Immature natural killer cell (primary cell): ENCODE data around the gene TRIM26. TPM values are rescaled to one million over a fixed set of nuclear protein-coding genes. Genes with fewer than 3 reads are reported as not detected.
"Not testable (repeated sequence)": the region's sequence is repeated elsewhere in the genome, so short reads cannot be mapped to it uniquely, and the experiment has no call there.

Source experiments
- DNase-seq, 3 donors: peaks; one replicate each; pipeline ENCODE4 v3.0.0; 2022; ENCODE audit warnings: mixed read lengths in 1 of 3
- H3K27ac Mint-ChIP-seq, 6 donors: one replicate each; pipeline ENCODE4 v1.8.0; 2020; ENCODE audit warnings: mixed read lengths in 6 of 6, mild to moderate bottlenecking in 5 of 6, inconsistent platforms in 4 of 6, moderate library complexity in 3 of 6
- H3K27me3 Mint-ChIP-seq, 3 donors: one replicate each; pipeline ENCODE4 v1.8.0; 2020 to 2021; ENCODE audit warnings: low read depth in 3 of 3, mild to moderate bottlenecking in 3 of 3, mixed read lengths in 3 of 3, moderate library complexity in 3 of 3, inconsistent platforms in 1 of 3
- H3K36me3 Mint-ChIP-seq, 3 donors: one replicate each; pipeline ENCODE4 v1.8.0; 2020; ENCODE audit warnings: mixed read lengths in 3 of 3, inconsistent platforms in 2 of 3, mild to moderate bottlenecking in 2 of 3
- H3K4me1 Mint-ChIP-seq, 2 donors: one replicate each; pipeline ENCODE4 v1.8.0; 2020; ENCODE audit warnings: inconsistent platforms in 2 of 2, mild to moderate bottlenecking in 2 of 2, mixed read lengths in 2 of 2, moderate library complexity in 1 of 2
- H3K4me3 Mint-ChIP-seq, 5 donors: one replicate each; pipeline ENCODE4 v1.8.0; 2020; ENCODE audit warnings: mild to moderate bottlenecking in 5 of 5, mixed read lengths in 5 of 5, inconsistent platforms in 3 of 5, moderate library complexity in 3 of 5
- H3K9me3 Mint-ChIP-seq, 6 donors: one replicate each; pipeline ENCODE4 v1.8.0; 2020; ENCODE audit warnings: mild to moderate bottlenecking in 6 of 6, mixed read lengths in 6 of 6, inconsistent platforms in 4 of 6, moderate library complexity in 3 of 6
- polyA plus RNA-seq, 3 donors: library from polyadenylated mRNA; unstranded; fragments of 300-500 nt; fragmentation: Illumina TruSeq; gene quantifications; one replicate each; pipeline ENCODE4 v1.2.3, GENCODE V29; 2021

The TRIM26 gene
- polyA plus RNA-seq, 3 donors from 2014 or later: 11.6 to 65.0 (median 22.7) TPM

DNA sequence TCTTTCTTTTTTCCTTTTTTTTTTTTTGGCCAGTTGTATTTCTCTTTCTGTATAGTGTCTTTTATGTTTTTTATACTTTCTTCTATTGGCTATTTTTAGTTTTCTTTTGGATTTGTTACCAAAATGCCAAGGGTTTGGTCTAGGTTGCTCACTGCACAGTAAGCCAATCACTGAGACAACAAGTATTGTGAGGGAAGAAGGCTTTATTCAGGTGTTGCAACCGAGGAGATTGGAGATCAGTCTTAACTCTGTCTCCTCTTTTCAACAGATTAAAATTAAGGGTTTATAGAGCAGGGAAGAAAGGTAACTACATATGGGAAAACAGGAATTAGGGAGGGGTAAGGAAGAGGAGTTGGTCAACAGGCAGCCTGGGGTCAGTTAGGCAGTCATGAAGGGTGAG, 10.1 kb upstream of the TRIM26 start:
- peaks cover 18 to 19% of the 10 kb centered on the region in 2 donors for H3K4me1 Mint-ChIP-seq
- H3K27me3 Mint-ChIP-seq: peaks cover 0 to 5% (median 2%) of the 10 kb centered on the region in 3 donors
- no peak for DNase-seq
- H3K36me3 Mint-ChIP-seq: peaks cover 7 to 17% (median 8%) of the 10 kb centered on the region in 3 donors
- no peak overlapping the region for H3K4me3 Mint-ChIP-seq
- peaks cover 8 to 19% (median 13%) of the 10 kb centered on the region in 6 donors for H3K9me3 Mint-ChIP-seq
- no peak overlapping the region for H3K27ac Mint-ChIP-seq

- H3K27me3 Mint-ChIP-seq, DNase-seq, H3K27ac Mint-ChIP-seq, H3K4me1 Mint-ChIP-seq, H3K4me3 Mint-ChIP-seq: not testable (repeated sequence)
- H3K36me3 Mint-ChIP-seq: peaks cover 7 to 17% (median 8%) of the 10 kb centered on the region in 3 donors
- H3K9me3 Mint-ChIP-seq: peaks cover 8 to 19% (median 13%) of the 10 kb centered on the region in 6 donors
Measured at GRCh38 chr6:30221956-30222355, 8.8 kb upstream of the TRIM26 start.

- not testable (repeated sequence) for H3K27ac Mint-ChIP-seq, H3K27me3 Mint-ChIP-seq
Measured at GRCh38 chr6:30221395-30221794, 8.2 kb upstream of the TRIM26 start.

GRCh38 chr6:30219244-30219643, 6.0 kb upstream of the TRIM26 start:
- Mint-ChIP-seq H3K36me3 (peaks cover 7 to 10% (median 8%) of the 10 kb centered on the region in 3 donors), H3K27ac (no peak overlapping the region), H3K4me1 (peaks cover 19 to 22% of the 10 kb centered on the region in 2 donors), H3K4me3 (no peak overlapping the region), H3K27me3 (peaks cover 0 to 3% (median 2%) of the 10 kb centered on the region in 3 donors), H3K9me3 (peaks cover 8 to 14% (median 11%) of the 10 kb centered on the region in 6 donors)
- peak; percentile 26 to 54 (median 45) for DNase-seq

More at GRCh38 chr6:30221395-30221794, 8.2 kb upstream of the TRIM26 start:
- not testable (repeated sequence) for DNase-seq, H3K4me1 Mint-ChIP-seq, H3K4me3 Mint-ChIP-seq
- Mint-ChIP-seq H3K36me3 (peaks cover 7 to 17% (median 8%) of the 10 kb centered on the region in 3 donors), H3K9me3 (peaks cover 8 to 19% (median 13%) of the 10 kb centered on the region in 6 donors)

DNA sequence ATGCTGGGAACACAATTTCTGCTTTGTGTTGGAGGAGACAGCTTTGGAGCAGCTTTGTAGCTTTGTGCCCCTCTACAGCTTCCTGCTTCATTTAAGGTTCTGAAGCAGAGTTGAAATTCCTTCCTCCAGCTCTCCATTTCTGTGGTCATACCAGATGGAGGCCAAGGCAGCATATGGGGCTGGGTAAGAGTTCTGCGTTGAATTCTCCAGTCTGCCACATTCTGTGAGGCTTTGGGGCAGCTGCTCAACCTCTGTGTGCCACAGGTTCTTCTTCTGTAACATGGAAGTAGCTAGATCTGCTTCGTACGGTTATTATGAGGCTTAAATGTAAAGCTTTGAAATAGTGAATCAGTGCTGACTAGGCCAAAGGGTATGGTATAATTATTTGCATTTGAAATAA, 2.9 kb upstream of the TRIM26 start:
- Mint-ChIP-seq H3K36me3 (peaks cover 0 to 3% (median 0%) of the 10 kb centered on the region in 3 donors), H3K4me1 (peaks cover 43 to 52% of the 10 kb centered on the region in 2 donors), H3K27ac (peak overlapping the region in 3 of 6 donors; percentile 69 to 80 (median 70)), H3K9me3 (no peaks in the 10 kb centered on the region), H3K27me3 (peaks cover 9 to 19% (median 14%) of the 10 kb centered on the region in 3 donors), H3K4me3 (peak overlapping the region in 2 of 5 donors; percentile 6 to 8)
- DNase-seq: no peak

DNA sequence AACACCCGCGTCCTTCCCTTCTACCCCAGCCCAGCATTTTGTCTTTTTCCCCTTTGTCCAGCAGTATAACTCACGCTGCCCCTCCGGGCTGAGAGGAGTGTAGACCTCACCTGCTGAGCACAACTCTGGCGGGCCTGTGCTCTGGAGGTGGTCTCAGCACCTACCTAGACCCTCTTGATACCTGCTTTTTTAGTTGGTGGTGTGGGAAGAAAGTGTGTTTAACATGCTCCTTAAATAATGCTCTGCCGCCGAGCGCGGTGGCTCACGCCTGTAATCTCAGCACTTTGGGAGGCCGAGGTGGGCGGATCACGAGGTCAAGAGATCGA, 1.4 kb upstream of the TRIM26 start:
- no peaks in the 10 kb centered on the region for H3K9me3 Mint-ChIP-seq
- peaks cover 9 to 19% (median 14%) of the 10 kb centered on the region in 3 donors for H3K27me3 Mint-ChIP-seq
- H3K4me1 Mint-ChIP-seq: peaks cover 54 to 64% of the 10 kb centered on the region in 2 donors
- H3K27ac Mint-ChIP-seq: peak overlapping the region; percentile 94 to 100 (median 100)
- peaks cover 0 to 4% (median 0%) of the 10 kb centered on the region in 3 donors for H3K36me3 Mint-ChIP-seq
- no peak for DNase-seq
- peak overlapping the region; percentile 97 to 99 (median 99) for H3K4me3 Mint-ChIP-seq

DNA sequence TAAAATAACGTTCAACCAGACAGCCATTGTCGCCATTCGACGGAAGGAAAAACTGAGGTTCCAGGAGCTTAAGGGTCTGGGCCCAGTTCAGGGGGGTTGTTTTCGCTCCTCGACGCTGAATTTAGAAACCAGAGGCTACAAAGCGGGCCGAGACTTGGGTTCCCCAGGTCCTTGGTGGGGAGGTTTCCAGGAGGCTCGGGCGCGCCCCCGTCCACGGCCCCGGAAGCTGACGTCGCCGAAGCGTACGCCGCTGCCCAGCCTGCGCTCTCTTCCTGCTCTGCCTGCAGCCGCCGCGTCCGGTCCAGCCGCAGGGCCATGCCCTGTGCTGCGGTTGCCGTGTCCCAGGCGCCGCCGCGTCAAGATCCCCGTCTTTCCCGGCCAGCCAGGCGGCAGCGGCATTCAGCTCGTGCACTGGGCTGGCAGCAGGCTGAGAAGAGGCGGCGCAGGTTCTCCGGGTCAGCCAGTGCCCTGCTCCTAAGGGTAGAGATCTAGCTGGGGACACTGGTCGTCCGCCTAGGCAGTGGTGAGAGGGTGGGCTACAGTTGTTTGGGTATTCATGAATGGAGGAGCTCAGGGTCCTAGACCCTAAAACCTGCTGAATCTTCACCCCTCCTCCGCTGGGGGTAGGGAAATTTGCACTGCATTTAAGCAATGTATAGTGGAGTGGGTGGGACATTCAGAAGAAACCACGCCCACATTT, 901 bp upstream of the TRIM26 start:
- H3K4me1 Mint-ChIP-seq: peaks cover 54 to 62% of the 10 kb centered on the region in 2 donors
- peak overlapping the region; percentile 97 to 99 (median 99) for H3K4me3 Mint-ChIP-seq
- peak overlapping the region; percentile 94 to 100 (median 100) for H3K27ac Mint-ChIP-seq
- peaks cover 9 to 19% (median 14%) of the 10 kb centered on the region in 3 donors for H3K27me3 Mint-ChIP-seq
- DNase-seq: peak; percentile 82 to 84 (median 84)
- peaks cover 0 to 4% (median 0%) of the 10 kb centered on the region in 3 donors for H3K36me3 Mint-ChIP-seq
- no peaks in the 10 kb centered on the region for H3K9me3 Mint-ChIP-seq

DNA sequence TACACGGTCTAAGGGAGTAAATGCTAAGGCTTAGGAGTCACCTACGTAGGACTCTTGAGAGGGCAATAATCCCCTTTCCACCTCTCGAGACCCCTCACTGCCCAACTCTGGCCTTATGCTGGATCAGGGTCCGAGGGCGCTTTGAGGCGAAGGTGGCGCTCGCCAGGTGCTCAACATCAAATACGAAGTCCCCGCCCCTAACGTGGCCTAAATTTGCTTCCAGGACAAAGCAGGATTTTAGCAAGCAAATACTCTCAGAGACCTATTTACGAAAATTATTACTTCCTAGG, 406 bp upstream of the TRIM26 start:
- H3K36me3 Mint-ChIP-seq: peaks cover 0 to 4% (median 0%) of the 10 kb centered on the region in 3 donors
- H3K4me1 Mint-ChIP-seq: peaks cover 57 to 65% of the 10 kb centered on the region in 2 donors
- no peak for DNase-seq
- H3K9me3 Mint-ChIP-seq: no peaks in the 10 kb centered on the region
- H3K4me3 Mint-ChIP-seq: peak overlapping the region; percentile 97 to 99 (median 99)
- H3K27ac Mint-ChIP-seq: peak overlapping the region; percentile 94 to 100 (median 100)
- H3K27me3 Mint-ChIP-seq: peaks cover 9 to 19% (median 14%) of the 10 kb centered on the region in 3 donors

DNA sequence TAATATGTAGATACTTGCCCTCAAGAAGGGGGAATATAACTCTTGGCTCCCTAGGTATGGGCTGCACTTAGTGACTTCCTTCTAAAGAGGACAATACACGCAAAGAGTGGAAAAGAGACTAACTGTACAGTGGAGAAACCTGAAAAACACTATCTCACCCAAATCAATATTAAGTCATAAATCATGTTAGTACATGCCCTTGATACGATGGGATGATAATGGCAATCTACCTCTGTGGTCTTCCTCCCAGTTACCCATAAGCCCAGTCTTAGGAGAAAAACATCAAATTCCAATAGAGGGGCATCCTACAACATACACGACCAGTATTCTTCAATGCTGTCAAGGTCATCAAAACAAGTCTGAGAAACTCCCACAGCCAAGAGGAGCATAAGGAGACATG, 1.3 kb downstream of the TRIM26 start:
- H3K27ac Mint-ChIP-seq: peak overlapping the region; percentile 94 to 100 (median 100)
- peaks cover 0 to 4% (median 0%) of the 10 kb centered on the region in 3 donors for H3K36me3 Mint-ChIP-seq
- H3K9me3 Mint-ChIP-seq: no peaks in the 10 kb centered on the region
- H3K4me1 Mint-ChIP-seq: peaks cover 73 to 82% of the 10 kb centered on the region in 2 donors
- peaks cover 9 to 22% (median 14%) of the 10 kb centered on the region in 3 donors for H3K27me3 Mint-ChIP-seq
- H3K4me3 Mint-ChIP-seq: peak overlapping the region; percentile 97 to 99 (median 99)
- no peak for DNase-seq

GRCh38 chr6:30211306-30211705, 1.9 kb downstream of the TRIM26 start:
- H3K4me3 Mint-ChIP-seq: peak overlapping the region; percentile 32 to 99 (median 98)
- peak overlapping the region in 4 of 6 donors; percentile 35 to 96 (median 42) for H3K27ac Mint-ChIP-seq
- H3K36me3 Mint-ChIP-seq: peaks cover 0 to 4% (median 0%) of the 10 kb centered on the region in 3 donors
- peaks cover 9 to 23% (median 14%) of the 10 kb centered on the region in 3 donors for H3K27me3 Mint-ChIP-seq
- no peak for DNase-seq
- no peaks in the 10 kb centered on the region for H3K9me3 Mint-ChIP-seq
- peaks cover 79 to 88% of the 10 kb centered on the region in 2 donors for H3K4me1 Mint-ChIP-seq

DNA sequence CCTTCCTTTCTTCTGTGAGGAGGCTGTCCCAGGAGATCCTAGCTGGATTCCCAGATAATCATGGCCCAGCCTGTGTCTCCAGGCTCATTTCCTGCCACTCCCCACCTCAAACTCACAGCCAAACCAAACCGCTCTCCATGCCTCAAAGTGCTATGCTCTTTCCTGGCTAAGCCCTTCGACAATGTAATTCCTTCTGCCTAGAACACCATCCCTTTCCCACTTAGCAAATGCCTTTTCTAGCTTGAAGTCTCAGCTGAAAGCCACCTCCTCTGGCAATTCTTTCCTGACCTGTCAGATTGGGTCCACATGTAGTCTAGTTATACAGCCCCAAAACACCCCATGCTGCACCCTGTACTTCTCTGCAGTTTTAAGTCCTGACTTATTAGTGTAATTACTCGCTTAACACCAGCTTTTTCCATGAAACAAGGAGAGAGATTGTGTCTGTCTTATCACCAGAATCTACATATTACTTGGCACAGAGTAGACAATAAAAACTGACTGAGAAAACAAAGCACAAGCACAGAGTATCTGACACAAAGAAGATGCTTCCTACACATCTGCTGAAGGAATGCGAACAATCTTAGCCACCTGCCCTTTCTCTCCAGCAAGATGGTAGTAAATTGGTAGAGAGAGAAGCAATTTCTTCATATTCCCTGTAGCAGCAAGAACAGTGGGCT, 5.4 kb downstream of the TRIM26 start:
- peaks cover 79 to 87% of the 10 kb centered on the region in 2 donors for H3K4me1 Mint-ChIP-seq
- peaks cover 0 to 4% (median 0%) of the 10 kb centered on the region in 3 donors for H3K36me3 Mint-ChIP-seq

GRCh38 chr6:30206799-30207618, 6.2 kb downstream of the TRIM26 start:
- peaks cover 0 to 4% (median 0%) of the 10 kb centered on the region in 3 donors for H3K27me3 Mint-ChIP-seq
- no peaks in the 10 kb centered on the region for H3K9me3 Mint-ChIP-seq
- no peak overlapping the region for H3K27ac Mint-ChIP-seq
- H3K4me1 Mint-ChIP-seq: peaks cover 76 to 87% of the 10 kb centered on the region in 2 donors
- peaks cover 0 to 4% (median 0%) of the 10 kb centered on the region in 3 donors for H3K36me3 Mint-ChIP-seq
- H3K4me3 Mint-ChIP-seq: no peak overlapping the region
- DNase-seq: no peak

More for the DNA sequence above, 5.4 kb downstream of the TRIM26 start:
- no peak for DNase-seq
- H3K4me3 Mint-ChIP-seq: peak overlapping the region in 3 of 5 donors; percentile 0 to 59 (median 38)
- H3K27ac Mint-ChIP-seq: peak overlapping the region in 1 of 6 donors; percentile 71
- peaks cover 0 to 7% (median 3%) of the 10 kb centered on the region in 3 donors for H3K27me3 Mint-ChIP-seq
- no peaks in the 10 kb centered on the region for H3K9me3 Mint-ChIP-seq

DNA sequence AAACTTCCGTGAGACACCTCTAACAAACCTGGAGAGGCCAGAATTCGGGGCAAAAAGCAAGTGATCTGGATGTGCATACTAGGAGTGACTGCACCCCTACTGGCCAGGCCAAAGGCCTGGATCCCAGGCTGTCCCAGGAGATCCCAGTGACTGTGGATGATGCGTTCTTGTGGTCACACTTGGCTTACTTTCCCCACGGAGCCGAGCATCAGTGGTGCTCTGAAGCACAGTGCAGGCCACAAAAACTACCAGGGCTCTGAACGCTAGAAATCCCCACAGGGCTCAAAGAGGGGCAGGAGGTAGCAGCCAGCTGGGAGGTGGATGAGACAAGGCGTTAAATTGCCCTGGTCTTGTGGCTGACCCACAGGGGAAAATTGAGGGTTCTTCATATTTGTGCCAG, 7.1 kb downstream of the TRIM26 start:
- Mint-ChIP-seq H3K9me3 (no peaks in the 10 kb centered on the region), H3K4me1 (peaks cover 74 to 87% of the 10 kb centered on the region in 2 donors), H3K27ac (peak overlapping the region in 1 of 6 donors; percentile 69), H3K36me3 (peaks cover 0 to 1% (median 0%) of the 10 kb centered on the region in 3 donors), H3K27me3 (peaks cover 0 to 4% (median 0%) of the 10 kb centered on the region in 3 donors), H3K4me3 (peak overlapping the region in 1 of 5 donors; percentile 7)
- DNase-seq: no peak
